HG03064 (cell line): ENCODE results near the gene KLHDC7B.
"Not testable (repeated sequence)": the region's sequence is repeated elsewhere in the genome, so short reads cannot be mapped to it uniquely, and the experiment has no call there.

ENCODE experiments used
- ATAC-seq: cut with Tn5 transposase; IDR thresholded peaks from one replicate; pipeline ENCODE4 v1.9.1; 2021; ENCODE audit warnings: low read depth; ENCODE audit not compliant: unreplicated experiment

The KLHDC7B gene

DNA sequence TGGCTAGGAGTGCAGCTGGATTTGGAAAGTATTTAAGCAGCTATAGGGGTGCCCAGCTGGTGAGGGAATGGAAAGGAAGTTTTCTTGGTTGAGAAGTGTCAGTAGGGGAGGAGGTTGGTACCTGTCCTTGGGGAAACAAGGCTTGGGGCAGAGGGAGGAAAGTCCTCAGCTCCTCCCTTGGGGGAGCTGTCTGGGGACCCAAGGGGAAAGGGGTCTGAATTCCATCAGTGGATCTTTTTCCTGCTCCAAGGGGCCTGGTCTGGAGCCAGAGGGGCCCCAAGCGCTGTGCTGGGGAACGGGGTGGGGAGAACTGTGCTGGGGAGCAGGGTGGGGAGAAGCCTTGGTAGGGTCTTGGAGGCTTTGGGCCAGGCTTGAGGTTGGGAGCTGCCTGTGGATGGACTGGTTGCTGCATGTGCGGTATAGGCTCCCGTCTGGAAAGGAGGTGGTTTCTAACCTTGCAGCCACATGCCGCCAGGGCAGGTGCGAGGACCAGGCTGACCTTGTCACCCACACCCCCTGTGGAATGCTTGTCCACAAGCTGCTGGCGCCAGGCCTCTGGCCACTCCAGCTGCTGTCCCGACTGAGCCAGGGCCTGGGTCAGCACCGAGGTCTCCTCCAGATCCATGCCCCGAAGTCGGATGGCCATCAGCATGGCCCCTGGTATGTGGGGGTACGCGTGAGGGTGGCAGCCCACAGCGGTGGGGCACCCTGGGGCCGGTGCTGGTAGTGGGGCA is 16.9 kb upstream of the KLHDC7B start:
- no peak for ATAC-seq

DNA sequence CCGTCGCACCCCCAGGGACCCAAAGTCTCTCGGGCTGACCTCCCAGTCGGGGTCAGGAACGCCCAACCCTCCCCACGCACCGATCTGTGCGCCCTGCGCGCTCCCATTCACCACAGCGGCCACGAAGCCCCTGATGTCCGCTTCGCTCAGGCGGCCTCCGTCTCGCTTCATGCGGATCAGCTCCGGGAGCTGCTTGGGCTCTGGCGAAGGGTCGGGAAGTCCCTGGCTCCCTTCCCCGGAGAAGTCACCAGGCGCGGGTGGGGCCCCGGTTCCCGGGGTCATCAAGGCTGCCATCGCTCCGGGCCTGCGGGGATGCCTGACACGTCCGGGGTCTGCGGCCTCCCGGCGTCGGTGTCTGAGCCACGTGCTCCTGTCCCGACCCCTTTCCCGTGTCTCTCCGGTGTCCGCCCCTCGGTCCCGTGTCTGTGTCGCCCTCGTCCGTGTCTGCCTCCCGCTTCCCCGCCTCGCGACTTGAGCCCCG is 16.2 kb upstream of the KLHDC7B start:
- no peak for ATAC-seq

DNA sequence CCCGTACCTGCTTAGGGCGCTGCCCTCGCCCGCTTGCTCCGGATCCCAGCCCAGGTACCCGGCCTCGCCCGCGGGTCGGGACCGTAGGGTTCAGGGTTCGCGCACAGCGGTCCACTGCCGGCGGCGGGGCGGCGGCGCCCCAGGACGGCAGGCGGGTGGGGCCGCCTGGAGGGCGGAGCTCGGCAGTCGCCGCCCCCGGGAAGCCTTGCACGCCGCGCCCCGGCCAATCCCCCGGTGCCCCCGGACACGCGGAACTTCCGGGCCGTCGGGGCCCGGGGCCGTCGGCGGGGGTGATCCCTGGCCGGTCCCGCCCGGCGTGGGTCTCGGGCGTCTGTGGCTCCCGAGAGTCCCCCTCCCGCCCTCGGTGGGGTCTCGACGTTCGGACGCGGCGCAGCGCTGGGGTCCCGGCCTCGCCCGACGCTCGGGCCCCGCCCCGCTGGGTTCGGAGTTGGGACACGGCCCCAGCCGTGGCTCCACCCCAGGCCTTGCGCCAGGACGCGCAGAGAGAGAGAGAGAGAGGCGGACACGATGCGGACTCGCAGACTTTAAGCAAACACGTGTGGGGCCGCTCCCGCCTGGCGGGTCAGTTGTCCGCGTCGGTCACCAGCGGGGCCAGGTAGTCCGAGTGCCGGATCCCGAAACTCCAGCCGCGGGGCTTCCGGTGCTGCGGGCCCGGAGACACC is 15.7 kb upstream of the KLHDC7B start, which contains the start of gene TYMP:
TYMP (minus strand) TSS at position 116 of the 683 bp plus-strand sequence. CDS start 303 bp downstream, outside the sequence.
- no peak for ATAC-seq

DNA sequence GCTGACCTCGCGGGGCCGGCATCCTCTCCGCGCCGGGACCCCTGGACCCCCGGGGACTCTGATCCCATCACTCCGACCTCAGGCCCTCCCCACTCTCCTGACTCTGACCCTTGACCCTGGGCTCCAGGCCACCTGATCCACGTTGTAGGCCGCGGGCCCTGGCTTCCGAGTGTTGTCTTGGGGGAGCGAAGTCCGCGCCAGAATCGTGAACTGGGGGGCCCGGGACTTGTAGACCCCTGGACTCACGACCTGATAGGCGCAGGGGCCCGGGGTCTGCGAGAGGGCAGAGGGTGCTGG is 15.2 kb upstream of the KLHDC7B start:
- ATAC-seq, result no peak

DNA sequence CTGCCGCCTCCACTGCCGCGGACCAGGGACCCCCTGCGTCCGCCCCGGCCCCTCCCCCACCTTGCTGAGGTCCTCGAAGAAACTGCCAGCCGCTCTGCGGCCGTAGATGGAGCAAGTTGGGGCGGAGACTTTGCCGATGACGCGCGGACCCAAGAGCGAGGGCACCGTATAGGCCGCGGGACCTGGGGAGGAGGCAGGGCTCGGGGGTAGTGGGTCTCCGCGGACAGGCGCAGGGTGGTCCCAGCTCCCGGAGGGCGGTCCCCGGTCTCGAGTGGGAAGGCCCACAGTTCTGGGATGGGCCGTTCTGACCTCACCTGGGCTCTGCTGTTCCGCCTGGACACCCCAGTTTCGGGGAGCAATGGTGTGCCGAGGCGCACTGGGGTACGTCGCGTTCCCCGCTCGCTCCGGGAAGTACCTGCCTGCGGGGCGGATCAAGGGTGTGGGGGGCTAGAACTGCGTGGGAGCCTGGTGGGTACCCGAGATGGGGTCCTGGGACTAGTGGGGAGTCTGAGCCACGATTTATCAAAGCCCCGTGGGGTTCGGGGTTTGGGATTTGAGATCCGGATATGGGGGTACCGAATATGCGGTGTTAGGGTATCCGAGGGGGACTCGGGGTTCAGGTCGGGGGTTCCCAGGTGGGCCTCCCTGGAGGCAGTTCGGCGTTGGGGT is 14.7 kb upstream of the KLHDC7B start:
- ATAC-seq, result no peak

DNA sequence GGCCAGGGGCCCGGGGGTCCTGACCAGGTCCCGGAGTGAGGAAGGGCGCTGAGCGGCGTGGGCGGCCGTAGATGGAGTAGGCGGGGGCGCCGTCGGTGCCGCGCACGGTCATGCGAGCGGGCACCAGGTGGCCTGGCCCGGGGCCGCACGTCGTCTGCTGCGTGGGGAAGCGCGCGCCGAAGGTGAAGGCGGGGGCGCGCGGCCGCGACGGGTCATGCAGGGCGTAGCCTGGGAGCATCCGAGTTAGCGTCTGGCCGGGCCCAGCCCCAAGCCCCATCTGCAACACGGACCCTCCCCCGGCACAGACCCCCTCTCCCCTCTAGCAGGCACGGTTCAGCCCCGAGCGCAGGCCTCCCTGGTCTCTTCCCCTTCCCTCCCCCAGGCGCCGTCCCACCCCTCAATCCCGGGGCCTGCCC is 14.1 kb upstream of the KLHDC7B start:
- no peak for ATAC-seq

DNA sequence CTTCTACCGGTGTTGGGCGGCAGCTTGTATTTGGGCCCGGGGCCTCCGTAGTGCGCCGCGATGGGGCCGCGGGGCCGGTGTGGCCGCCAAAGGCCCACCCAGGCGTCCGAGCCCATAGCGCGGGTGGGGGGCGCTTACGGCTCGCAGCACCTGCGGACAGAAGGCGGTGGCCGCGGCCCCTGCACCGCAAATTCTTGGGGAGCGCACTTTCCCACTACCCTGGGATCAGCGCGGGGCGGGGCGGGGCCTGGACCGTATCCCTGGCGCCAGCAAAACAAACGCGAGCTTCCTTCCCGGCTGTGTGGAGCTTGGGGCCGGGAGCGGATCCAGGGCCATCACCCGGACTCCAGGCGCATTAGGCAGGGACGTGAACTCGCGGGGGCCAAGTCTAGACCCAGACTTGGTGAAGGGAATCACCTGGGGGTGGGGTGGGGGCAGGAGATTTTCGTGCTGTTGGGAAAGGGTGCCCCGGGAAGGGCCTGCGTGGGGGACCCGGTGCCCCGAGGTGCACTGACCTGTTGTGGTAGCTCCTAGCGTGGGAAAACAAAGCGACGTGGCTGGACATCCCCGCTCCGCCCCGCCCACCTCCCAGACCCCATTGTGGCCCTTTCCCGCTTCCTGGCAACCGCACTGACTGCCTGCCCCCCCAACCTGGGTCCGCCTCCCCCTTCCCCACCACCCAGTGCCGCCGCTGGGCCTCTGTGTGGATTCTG is 13.6 kb upstream of the KLHDC7B start:
- no peak for ATAC-seq

DNA sequence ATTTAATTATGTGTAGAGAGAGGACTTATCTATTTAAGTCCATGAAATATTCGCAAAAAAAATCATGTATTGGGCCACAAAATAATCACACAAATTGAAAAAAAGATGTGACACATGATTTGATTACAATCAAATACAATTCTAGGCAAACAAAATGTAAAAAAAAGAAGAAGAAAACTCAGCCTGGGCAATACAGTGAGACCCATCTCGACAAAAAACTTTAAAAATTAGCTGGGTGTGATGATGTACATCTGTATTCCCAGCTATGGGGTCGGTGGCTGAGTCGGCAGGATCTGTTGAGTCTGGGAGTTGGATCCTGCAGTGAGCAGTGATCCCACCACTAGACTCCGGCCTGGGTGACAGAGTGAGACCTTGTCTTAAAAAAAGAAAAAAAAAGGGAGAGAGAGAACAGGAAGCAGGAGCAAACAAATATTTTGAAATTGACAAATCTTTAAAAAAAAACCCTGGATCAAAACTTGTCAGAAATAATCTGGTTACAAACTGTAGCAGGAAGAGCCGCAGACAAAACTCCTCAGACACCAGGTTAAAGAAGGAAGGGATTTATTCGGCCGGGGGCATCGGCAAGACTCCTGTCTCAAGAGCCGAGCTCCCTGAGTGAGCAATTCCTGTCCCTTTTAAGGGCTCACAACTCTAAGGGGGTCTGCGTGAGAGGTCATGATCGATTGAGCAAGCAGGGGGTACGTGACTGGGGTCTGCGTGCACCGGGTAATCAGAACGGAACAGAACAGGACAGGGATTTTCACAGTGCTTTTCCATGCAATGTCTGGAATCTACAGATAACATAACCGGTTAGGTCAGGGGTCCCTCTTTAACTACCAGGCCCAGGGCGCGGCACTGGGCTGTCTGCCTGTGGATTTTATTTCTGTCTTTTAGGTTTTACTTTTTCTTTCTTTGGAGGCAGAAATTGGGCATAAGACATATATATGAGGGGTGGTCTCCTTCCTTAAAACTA is 12.6 kb upstream of the KLHDC7B start:
- no peak for ATAC-seq

DNA sequence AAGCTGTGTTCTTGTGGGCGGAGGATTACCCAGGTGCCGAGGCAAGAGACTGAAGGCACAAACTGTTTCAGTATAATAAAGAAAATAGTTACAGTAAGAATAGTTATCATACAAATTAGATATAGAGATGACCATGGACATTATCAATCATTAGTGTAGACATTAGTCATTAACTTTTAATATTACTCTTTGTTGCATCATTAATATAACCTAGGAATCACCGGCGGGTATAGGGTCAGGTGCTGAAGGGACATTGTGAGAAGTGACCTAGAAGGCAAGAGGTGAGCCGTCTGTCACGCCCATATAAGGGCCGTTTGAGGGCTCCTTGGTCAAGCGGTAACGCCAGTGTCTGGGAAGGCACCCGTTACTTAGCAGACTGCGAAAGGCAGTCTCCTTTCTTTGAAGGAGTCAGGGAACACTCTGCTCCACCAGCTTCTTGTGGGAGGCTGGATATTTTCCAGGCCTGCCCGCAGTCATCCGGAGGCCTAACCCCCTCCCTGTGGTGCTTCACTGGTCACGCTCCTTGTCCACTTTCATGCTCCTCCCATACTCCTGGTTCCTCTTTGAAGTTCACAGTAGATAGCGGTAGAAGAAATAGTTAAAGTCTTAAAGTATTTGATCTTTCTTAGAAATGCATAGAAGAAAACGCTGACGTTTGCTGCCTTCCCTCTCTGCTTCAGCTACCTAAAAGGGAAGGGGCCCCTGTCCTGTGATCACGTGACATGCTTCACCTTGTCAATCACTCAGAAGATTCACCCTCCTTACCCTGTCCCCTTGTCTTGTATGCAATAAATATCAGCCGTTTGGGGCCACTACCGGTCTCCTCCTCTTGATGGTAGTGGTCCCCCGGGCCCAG is 11.6 kb upstream of the KLHDC7B start:
- ATAC-seq, result not testable (repeated sequence)

DNA sequence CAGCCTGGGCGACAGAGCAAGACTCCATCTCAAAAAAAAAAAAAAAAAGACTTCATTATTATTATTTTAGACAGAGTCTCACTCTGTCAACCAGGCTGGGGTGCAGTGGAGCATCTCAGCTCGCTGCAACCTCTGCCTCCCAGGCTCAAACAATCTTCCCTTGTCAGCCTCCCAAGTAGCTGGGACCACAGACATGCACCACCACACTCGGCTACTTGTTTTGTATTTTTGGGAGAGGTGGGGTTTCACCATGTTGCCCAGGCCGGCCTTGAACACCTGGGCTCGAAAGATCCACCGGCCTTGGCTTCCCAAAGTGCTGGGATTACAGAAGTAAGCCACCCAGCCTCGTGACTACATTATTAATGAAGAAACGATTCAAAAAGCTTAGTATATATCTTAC is 10.6 kb upstream of the KLHDC7B start:
- ATAC-seq, result no peak

DNA sequence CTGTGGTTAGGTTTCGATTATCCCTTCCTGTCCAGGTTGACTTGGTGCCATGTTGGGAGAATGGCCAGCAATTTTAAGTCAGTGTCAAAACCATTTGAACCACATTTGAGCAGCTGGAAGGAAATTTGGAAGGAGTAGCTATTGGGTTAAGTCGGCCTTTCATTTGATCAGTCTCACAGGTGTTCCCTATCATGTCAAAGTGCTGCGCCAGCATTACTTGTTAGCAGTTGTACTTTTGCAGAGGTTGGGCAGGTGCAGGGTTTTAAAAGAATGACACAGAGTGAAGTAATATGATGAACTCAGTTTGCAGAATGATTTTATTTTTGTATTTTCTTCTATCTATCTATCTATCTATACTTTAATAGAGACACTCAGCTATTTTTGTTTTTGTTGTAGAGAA is 9.5 kb upstream of the KLHDC7B start:
- ATAC-seq, result no peak

DNA sequence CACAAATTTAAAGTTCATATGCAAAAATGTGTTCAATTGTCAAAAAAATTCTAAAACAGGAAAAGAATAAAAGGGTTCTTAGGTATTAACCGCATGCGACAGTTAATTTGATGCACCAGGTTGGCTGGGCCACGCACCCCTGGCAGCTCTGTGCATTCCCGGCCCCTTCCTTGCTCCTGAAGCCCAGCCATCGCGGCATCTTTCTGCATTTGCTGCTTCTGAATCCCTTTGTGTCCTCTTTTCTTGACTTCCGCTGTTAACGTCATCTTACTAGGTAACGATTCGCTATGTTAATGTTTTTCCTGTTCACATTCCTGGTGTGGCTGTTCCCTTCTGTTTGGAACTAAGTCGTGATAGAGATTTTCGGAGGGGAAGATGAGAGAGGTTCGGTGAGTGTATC is 7.9 kb upstream of the KLHDC7B start:
- no peak for ATAC-seq

DNA sequence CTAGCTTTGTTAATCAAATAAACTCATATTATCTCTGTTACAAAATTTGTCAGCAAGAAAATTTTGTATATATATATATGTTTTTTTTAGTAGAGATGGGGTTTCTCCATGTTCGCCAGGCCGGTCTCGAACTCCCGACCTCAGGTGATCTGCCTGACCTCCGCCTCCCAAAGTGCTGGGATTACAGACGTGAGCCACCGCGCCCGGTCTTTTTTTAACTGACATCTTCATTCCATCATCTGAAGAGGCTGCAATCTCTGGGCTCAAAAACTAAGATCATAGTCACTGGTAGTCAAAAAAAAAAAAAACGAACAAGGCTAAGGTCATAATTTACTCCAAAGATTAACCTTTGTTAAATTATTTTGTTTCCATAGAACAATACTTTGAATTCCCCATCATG is 5.3 kb upstream of the KLHDC7B start:
- no peak for ATAC-seq

DNA sequence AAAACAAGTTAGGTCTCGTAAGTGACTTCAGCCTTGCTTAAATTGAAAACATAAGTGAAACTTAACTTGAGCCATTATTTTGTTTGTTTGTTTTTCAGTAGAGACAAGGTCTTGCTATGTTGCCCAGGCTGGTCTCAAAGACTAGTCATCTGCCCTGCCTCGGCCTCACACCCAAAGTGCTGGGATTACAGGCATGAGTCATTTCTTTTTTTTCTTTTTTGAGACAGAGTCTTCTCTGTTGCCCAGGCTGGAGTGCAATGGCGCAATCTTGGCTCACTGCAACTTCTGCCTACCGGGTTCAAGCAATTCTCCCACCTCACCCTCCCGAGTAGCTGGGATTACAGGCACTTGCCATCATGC is 4.1 kb upstream of the KLHDC7B start:
- ATAC-seq, result not testable (repeated sequence)

DNA sequence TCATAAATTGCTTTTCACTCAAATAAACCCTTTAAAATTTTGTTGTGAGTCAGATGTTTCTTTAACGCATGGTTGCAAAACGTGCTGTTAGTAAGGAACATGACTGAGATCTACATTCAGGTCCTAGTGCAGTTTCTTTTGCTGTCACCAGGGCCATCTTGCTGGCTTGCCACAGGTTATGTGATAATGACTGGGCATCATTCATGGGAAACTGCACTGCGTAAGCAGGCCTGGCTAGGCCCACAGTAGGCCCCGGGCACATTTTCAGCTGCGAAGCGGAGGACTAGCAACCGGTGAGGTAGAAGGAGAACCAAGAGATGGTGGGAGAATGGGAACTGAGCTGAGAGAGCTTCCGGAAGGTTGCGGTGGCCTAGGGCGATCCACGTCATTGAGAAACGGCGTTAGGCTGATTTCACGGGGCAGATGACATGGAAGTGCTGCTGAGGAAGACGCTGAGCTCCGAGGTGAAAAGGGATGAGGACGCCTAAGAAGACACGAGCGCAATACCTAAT is 3.2 kb upstream of the KLHDC7B start:
- ATAC-seq, result no peak

DNA sequence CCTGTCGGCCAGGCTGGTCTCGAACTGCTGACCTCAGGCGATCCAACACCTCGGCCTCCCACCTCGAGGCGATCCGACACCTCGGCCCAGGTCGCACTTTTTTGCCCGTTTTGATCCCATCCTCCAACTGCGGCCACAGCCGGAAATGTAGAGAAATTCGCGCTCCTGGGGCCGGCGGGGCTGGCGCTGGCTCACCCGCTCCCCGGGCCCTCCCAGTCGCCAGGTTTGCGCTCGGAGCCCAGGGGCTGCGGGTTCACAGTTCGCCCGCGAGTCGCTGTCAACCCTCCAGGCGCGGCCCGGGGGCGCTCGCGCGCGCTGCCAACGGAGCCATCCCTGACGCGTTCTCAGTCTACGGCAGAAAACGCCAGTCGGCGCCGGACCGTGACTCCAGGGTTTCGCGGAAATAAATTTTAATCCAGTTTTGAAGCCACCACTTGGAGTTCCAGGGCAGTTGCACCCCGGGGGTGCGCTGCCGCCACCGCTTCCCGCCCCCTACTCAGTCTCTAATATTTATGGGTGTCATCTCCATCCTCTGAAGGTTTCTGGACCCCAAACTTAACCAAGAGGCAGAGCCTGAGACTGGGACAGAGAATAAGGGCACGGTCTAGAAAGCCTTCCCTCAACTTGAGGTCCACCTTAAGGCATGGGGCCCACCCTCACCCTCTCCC is 1.5 kb upstream of the KLHDC7B start:
- ATAC-seq, result no peak

DNA sequence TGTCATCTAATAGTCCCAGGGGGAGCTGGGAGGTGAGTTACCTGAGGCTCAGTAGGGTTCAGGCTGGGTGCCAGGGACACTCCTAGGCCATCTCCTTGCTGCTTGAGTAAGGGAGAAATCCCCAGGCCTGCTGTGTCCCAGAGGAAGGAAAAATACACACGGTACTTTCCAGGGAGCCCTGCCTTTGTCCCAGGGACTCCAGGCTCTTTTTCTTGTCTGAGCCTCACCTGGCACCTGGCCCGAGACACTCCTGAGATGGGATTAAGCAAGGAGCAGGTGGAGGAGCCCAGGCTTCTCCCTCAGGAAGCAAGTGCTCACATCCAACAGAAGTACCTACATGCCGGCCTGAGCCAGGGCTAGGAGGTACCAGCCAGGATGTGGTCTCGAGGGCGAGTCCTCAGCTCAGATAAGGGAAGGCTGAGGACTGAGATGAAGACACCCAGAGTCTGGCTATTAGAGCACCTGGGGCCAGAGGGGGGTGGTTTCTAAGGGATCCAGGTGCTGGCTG is 899 bp upstream of the KLHDC7B start:
- no peak for ATAC-seq
